Liver (tissue), 9 donors: ENCODE data around the gene POU6F2. TPM values are rescaled to one million over a fixed set of nuclear protein-coding genes. Genes with fewer than 3 reads are reported as not detected.
A peak's percentile ranks its signal among the peaks of the same experiment; 100 is the strongest.

Experiments used
- DNase-seq: peaks from one replicate; pipeline ENCODE4 v3.0.0-alpha.2; 2017; ENCODE audit warnings: low spot score
- H3K27ac ChIP-seq, 2 donors: one replicate each; pipeline ENCODE4 v1.7.0; 2013; ENCODE audit warnings: inconsistent platforms in 2 of 2, low read length in 2 of 2, control low read depth in 1 of 2, low read depth in 1 of 2, mild to moderate bottlenecking in 1 of 2
- H3K27me3 ChIP-seq, 4 donors: one replicate each; pipeline versions ENCODE4 v1.6.1 to v1.7.0; 2013; ENCODE audit warnings: low read length in 3 of 4, inconsistent platforms in 1 of 4, mild to moderate bottlenecking in 1 of 4, moderate library complexity in 1 of 4; ENCODE audit not compliant: control insufficient read depth in 4 of 4, insufficient read depth in 4 of 4
- H3K36me3 ChIP-seq, 4 donors: one replicate each; pipeline versions ENCODE4 v1.6.1 to v1.7.0; 2013; ENCODE audit warnings: low read length in 3 of 4, mild to moderate bottlenecking in 3 of 4, low read depth in 1 of 4, moderate library complexity in 1 of 4; ENCODE audit not compliant: control insufficient read depth in 4 of 4, insufficient read depth in 3 of 4
- H3K4me1 ChIP-seq, 4 donors: one replicate each; pipeline versions ENCODE4 v1.6.1 to v1.7.0; 2013; ENCODE audit warnings: low read length in 3 of 4, mild to moderate bottlenecking in 3 of 4, moderate library complexity in 1 of 4; ENCODE audit not compliant: control insufficient read depth in 4 of 4, insufficient read depth in 4 of 4
- H3K4me3 ChIP-seq, 3 donors: one replicate each; pipeline versions ENCODE4 v1.6.1 to v1.7.0; 2013; ENCODE audit warnings: low read length in 3 of 3, control low read depth in 1 of 3, low read depth in 1 of 3, mild to moderate bottlenecking in 1 of 3
- H3K9ac ChIP-seq, 2 donors: one replicate each; pipeline ENCODE4 v1.7.0; 2013; ENCODE audit warnings: low read length in 2 of 2, mild to moderate bottlenecking in 2 of 2, moderate library complexity in 2 of 2, control low read depth in 1 of 2, low read depth in 1 of 2
- H3K9me3 ChIP-seq, 4 donors: one replicate each; pipeline versions ENCODE4 v1.6.1 to v1.7.0; 2013; ENCODE audit warnings: low read length in 3 of 4; ENCODE audit not compliant: control insufficient read depth in 4 of 4
- ATF3 ChIP-seq: IDR thresholded peaks from 2 replicates; pipeline ENCODE4 v1.6.1; 2016; ENCODE audit warnings: antibody characterized with exemption
- CTCF ChIP-seq: fragments of 150-350 bp; IDR thresholded peaks from 2 replicates; pipeline ENCODE4 v1.5.1; 2017; ENCODE audit warnings: improper control_type of control experiment, low read depth, low read length; ENCODE audit not compliant: missing input control
- EGR1 ChIP-seq, 2 donors: IDR thresholded peaks; 2 replicates each; pipeline ENCODE4 v1.6.1; 2016 to 2018; ENCODE audit warnings: antibody characterized with exemption in 2 of 2, low read depth in 2 of 2
- FOXA1 ChIP-seq: IDR thresholded peaks from 2 replicates; pipeline ENCODE4 v1.6.1; 2016; ENCODE audit warnings: antibody characterized with exemption
- FOXA2 ChIP-seq: IDR thresholded peaks from 2 replicates; pipeline ENCODE4 v1.6.1; 2016; ENCODE audit warnings: antibody characterized with exemption
- GABPA ChIP-seq, 2 donors: IDR thresholded peaks in 1 of 2; conservative IDR thresholded peaks in 1 of 2; 2 replicates each; pipeline ENCODE4 v1.6.1; 2016; ENCODE audit warnings: antibody characterized with exemption in 2 of 2, mild to moderate bottlenecking in 1 of 2, moderate library complexity in 1 of 2
- HNF4A ChIP-seq, 2 donors: conservative IDR thresholded peaks; 2 replicates each; pipeline ENCODE4 v1.6.1; 2016; ENCODE audit warnings: antibody characterized with exemption in 2 of 2, mild to moderate bottlenecking in 2 of 2
- HNF4G ChIP-seq: IDR thresholded peaks from 2 replicates; pipeline ENCODE4 v1.6.1; 2016; ENCODE audit warnings: antibody characterized with exemption
- JUND ChIP-seq, 2 donors: IDR thresholded peaks; 2 replicates each; pipeline ENCODE4 v1.6.1; 2016; ENCODE audit warnings: antibody characterized with exemption in 2 of 2
- MAX ChIP-seq: IDR thresholded peaks from 2 replicates; pipeline ENCODE4 v1.6.1; 2016; ENCODE audit warnings: antibody characterized with exemption
- NR2F2 ChIP-seq: IDR thresholded peaks from 2 replicates; pipeline ENCODE4 v1.6.1; 2016; ENCODE audit warnings: antibody characterized with exemption
- RAD21 ChIP-seq, 2 donors: IDR thresholded peaks; 2 replicates each; pipeline ENCODE4 v1.6.1; 2016; ENCODE audit warnings: antibody characterized with exemption in 2 of 2, mild to moderate bottlenecking in 2 of 2
- REST ChIP-seq: IDR thresholded peaks from 2 replicates; pipeline ENCODE4 v1.6.1; 2016; ENCODE audit warnings: antibody characterized with exemption, mild to moderate bottlenecking
- RXRA ChIP-seq, 2 donors: IDR thresholded peaks; 2 replicates each; pipeline ENCODE4 v1.6.1; 2017 to 2018; ENCODE audit warnings: antibody characterized with exemption in 2 of 2, mild to moderate bottlenecking in 1 of 2
- SP1 ChIP-seq: IDR thresholded peaks from 2 replicates; pipeline ENCODE4 v1.6.1; 2018; ENCODE audit warnings: antibody characterized with exemption, mild to moderate bottlenecking
- TAF1 ChIP-seq: conservative IDR thresholded peaks from 2 replicates; pipeline ENCODE4 v1.6.1; 2016; ENCODE audit warnings: antibody characterized with exemption, mild to moderate bottlenecking
- YY1 ChIP-seq: IDR thresholded peaks from 2 replicates; pipeline ENCODE4 v1.6.1; 2016; ENCODE audit warnings: antibody characterized with exemption, mild to moderate bottlenecking
- ZBTB33 ChIP-seq: IDR thresholded peaks from 2 replicates; pipeline ENCODE4 v1.6.1; 2016; ENCODE audit warnings: antibody characterized with exemption
- WGBS: extraction: QIAGEN DNeasy Blood & Tissue Kit; methylation state at CpG from one replicate; pipeline ENCODE4 v1.1.7; 2013; 5-methylcytosine and 5-hydroxymethylcytosine counted together
- polyA plus RNA-seq, 2 donors: library from polyadenylated mRNA; stranded (reverse) in 1 of 2; unstranded in 1 of 2; fragments of 200-250 nt in 1 of 2; fragments of >200 nt in 1 of 2; fragmentation: Nextera tagmentation in 1 of 2; extraction: Ambion mirVana in 1 of 2; gene quantifications; one replicate each; pipeline versions ENCODE4 v1.2.1 to v1.2.3, GENCODE V29; 2013 to 2015
- total RNA-seq, 2 donors: library from RNA; depleted of rRNA; stranded (reverse); fragments of >200 nt; gene quantifications; one replicate each; pipeline ENCODE4 v1.2.3, GENCODE V29; 2014
- donor health status: healthy.
- donor health status: healthy.
- donor health status: healthy.
- donor health status: healthy.
- donor health status: healthy.

The POU6F2 gene
- total and polyA plus RNA-seq, 4 donors = under 0.01 to 0.24 (median 0.08) TPM; not detected in 1

GRCh38 chr7:39421661-39422060 is 444.0 kb downstream of the POU6F2 start:
- WGBS = 94% methylated on average over 2 of the region's 2 CpGs
- no peak overlapping the region for H3K4me3 ChIP-seq

GRCh38 chr7:39428221-39428620 is 450.5 kb downstream of the POU6F2 start:
- Histone ChIP-seq H3K4me1 (no peaks in the 10 kb centered on the region), H3K36me3 (no peaks in the 10 kb centered on the region), H3K27ac (no peak overlapping the region), H3K27me3 (no peaks in the 10 kb centered on the region), H3K9ac (no peak overlapping the region), H3K4me3 (no peak overlapping the region), H3K9me3 (peaks cover 0 to 2% (median 0%) of the 10 kb centered on the region in 4 donors)
- DNase-seq = no peak
- TF ChIP-seq HNF4G (no peak), JUND (IDR thresholded peaks at IDR 0.05) (peak in 1 of 2 donors; percentile 33)
- WGBS = 62% methylated on average over 1 of the region's 1 CpG

More at GRCh38 chr7:39421661-39422060, 444.0 kb downstream of the POU6F2 start:
- no peak overlapping the region for H3K27ac ChIP-seq
- no peaks in the 10 kb centered on the region for H3K9me3 ChIP-seq
- no peak for TF ChIP-seq JUND (IDR thresholded peaks at IDR 0.05)
- no peak for DNase-seq
- no peaks in the 10 kb centered on the region for H3K36me3 ChIP-seq
- no peak overlapping the region for H3K9ac ChIP-seq
- no peaks in the 10 kb centered on the region for H3K4me1 ChIP-seq
- no peaks in the 10 kb centered on the region for H3K27me3 ChIP-seq

- no peak for DNase-seq
- H3K9ac ChIP-seq = no peak overlapping the region
- WGBS = 79% methylated on average over 2 of the region's 2 CpGs
- TF ChIP-seq RXRA (IDR thresholded peaks at IDR 0.05) = no peak
- TF ChIP-seq REST = no peak
- TF ChIP-seq HNF4G = no peak
- no peak for TF ChIP-seq CTCF
- TF ChIP-seq TAF1 = no peak
- TF ChIP-seq RAD21 (IDR thresholded peaks at IDR 0.05) = no peak
- no peak for TF ChIP-seq FOXA2
- TF ChIP-seq FOXA1 = no peak
- TF ChIP-seq YY1 = no peak
- TF ChIP-seq ZBTB33 = no peak
- no peak for TF ChIP-seq EGR1 (IDR thresholded peaks at IDR 0.05; ENCODE audit: low read depth in 2 of 2)
- TF ChIP-seq GABPA (IDR thresholded peaks at IDR 0.05 in 1 of 2, conservative IDR thresholded peaks at IDR 0.05 in 1 of 2) = no peak
- TF ChIP-seq HNF4A (conservative IDR thresholded peaks at IDR 0.05) = no peak
- TF ChIP-seq NR2F2 = no peak
- no peak for TF ChIP-seq MAX
- no peak for TF ChIP-seq SP1
- TF ChIP-seq ATF3 = no peak
- TF ChIP-seq JUND (IDR thresholded peaks at IDR 0.05) = no peak
- no peaks in the 10 kb centered on the region for H3K4me1 ChIP-seq
- H3K4me3 ChIP-seq = no peak overlapping the region
- no peaks in the 10 kb centered on the region for H3K27me3 ChIP-seq
- no peak overlapping the region for H3K27ac ChIP-seq
- H3K36me3 ChIP-seq = no peaks in the 10 kb centered on the region
- H3K9me3 ChIP-seq = peaks cover 0 to 2% (median 0%) of the 10 kb centered on the region in 4 donors
Measured at GRCh38 chr7:39429421-39429820, 451.7 kb downstream of the POU6F2 start.
